SK-N-MC (cell line): Measurements from ENCODE around the gene NKD2.

ENCODE experiments used
- EZH2 ChIP-seq: fragments of 200-600 bp; sonication (generic); IDR thresholded peaks from one replicate; pipeline ENCODE4 v1.6.1; 2017; ENCODE audit warnings: antibody characterized with exemption
- FOXP2 ChIP-seq: optimal IDR thresholded peaks from 2 replicates; pipeline ENCODE3; 2011; ENCODE audit warnings: mild to moderate bottlenecking, moderate library complexity; ENCODE audit not compliant: insufficient read depth; ENCODE audit errors: extremely low read length, control extremely low read depth
- POLR2AphosphoS5 ChIP-seq: IDR thresholded peaks from 2 replicates; pipeline ENCODE4 v1.6.1; 2012; ENCODE audit warnings: mild to moderate bottlenecking, low read depth, low read length, borderline replicate concordance

DNA sequence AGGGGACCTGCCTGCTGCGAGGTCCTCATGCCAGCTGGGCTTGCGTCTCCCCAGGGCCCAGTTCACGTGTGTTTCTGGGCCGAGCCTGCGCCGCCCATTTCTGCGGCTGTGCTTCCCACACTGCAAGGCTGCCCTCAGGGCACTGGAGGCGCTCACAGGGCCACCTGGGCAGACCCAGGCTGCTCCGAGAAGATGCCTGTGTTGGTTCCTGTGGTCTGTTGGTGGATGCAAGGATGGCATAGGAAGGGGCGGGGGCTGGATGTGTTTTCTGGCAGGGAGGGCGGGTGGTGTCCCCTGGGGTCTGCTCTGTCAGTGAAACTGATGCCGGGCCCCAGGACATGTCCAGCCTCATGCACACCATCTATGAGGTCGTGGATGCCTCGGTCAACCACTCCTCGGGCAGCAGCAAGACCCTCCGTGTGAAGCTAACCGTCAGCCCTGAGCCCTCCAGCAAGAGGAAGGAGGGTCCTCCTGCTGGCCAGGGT, 25.9 kb downstream of the NKD2 start:
- TF ChIP-seq EZH2 (no peak), POLR2AphosphoS5 (no peak), FOXP2 (no peak)
